IMR-90 (cell line): ENCODE results near the gene UVSSA. TPM values are rescaled to one million over a fixed set of nuclear protein-coding genes. Genes with fewer than 3 reads are reported as not detected.

Experiments used
- ATAC-seq: fragments of 200-7000 bp; cut with Tn5 transposase; 2 replicates; pipeline ENCODE4 v1.9.1; 2020; ENCODE audit warnings: low read depth, mild to moderate bottlenecking, moderate library complexity
- BruUV-seq: library from RNA; stranded (reverse); fragments of 400-500 nt; replicated peaks from 2 replicates; lab custom pipeline; 2021; lab: Mats Ljungman, UMichigan
- CTCF ChIA-PET: fragments of 300-600 bp; formaldehyde crosslinking; extraction: SDS; loops from one replicate; lab custom pipeline; 2021; ENCODE audit warnings: antibody characterized with exemption; lab: Yijun Ruan, JAX
- POLR2A ChIA-PET: fragments of 300-600 bp; sonication (Branson Sonifier 250); formaldehyde crosslinking; loops from one replicate; lab custom pipeline; 2022; ENCODE audit warnings: antibody characterized with exemption; ENCODE audit not compliant: unreplicated experiment; lab: Charles Lee
- DNase-seq: peaks from one replicate; pipeline ENCODE4 v3.0.0; 2013
- H2AFZ ChIP-seq: replicated peaks from 2 replicates; pipeline ENCODE3; 2013; ENCODE audit warnings: low read length, mild to moderate bottlenecking; ENCODE audit not compliant: poor library complexity
- H2AK5ac ChIP-seq: 2 replicates; pipeline ENCODE4 v1.6.1; 2013; ENCODE audit warnings: low read depth, low read length, inconsistent platforms
- H2AK9ac ChIP-seq: replicated peaks from 2 replicates; pipeline ENCODE3; 2013; ENCODE audit warnings: mild to moderate bottlenecking, low read depth, low read length, moderate library complexity; ENCODE audit not compliant: poor library complexity
- H2BK120ac ChIP-seq: 2 replicates; pipeline ENCODE4 v1.6.1; 2013; ENCODE audit warnings: low read depth, low read length, inconsistent platforms
- H2BK15ac ChIP-seq: 3 replicates; pipeline ENCODE4 v1.6.1; 2013; ENCODE audit warnings: low read depth, low read length, inconsistent platforms
- H2BK20ac ChIP-seq: 2 replicates; pipeline ENCODE4 v1.6.1; 2013; ENCODE audit warnings: low read depth, mild to moderate bottlenecking, inconsistent platforms, low read length, moderate library complexity
- H2BK5ac ChIP-seq: 2 replicates; pipeline ENCODE4 v1.6.1; 2013; ENCODE audit warnings: mild to moderate bottlenecking, low read depth, low read length, inconsistent platforms; ENCODE audit not compliant: poor library complexity, severe bottlenecking
- H3K14ac ChIP-seq: replicated peaks from 2 replicates; pipeline ENCODE4 v1.6.1; 2013; ENCODE audit warnings: low read depth, low read length, inconsistent platforms
- H3K18ac ChIP-seq: 2 replicates; pipeline ENCODE4 v1.6.1; 2013; ENCODE audit warnings: low read depth, low read length, control low read depth
- H3K23ac ChIP-seq: 2 replicates; pipeline ENCODE4 v1.6.1; 2013; ENCODE audit warnings: low read depth, low read length, inconsistent platforms
- H3K27ac ChIP-seq: 2 replicates; pipeline ENCODE4 v1.5.1; 2013; ENCODE audit warnings: mild to moderate bottlenecking, control low read depth, low read length; ENCODE audit not compliant: insufficient read depth
- H3K27me3 ChIP-seq: 2 replicates; pipeline ENCODE4 v1.6.1; 2013; ENCODE audit warnings: low read length; ENCODE audit not compliant: control insufficient read depth, insufficient read depth
- H3K36me3 ChIP-seq: 2 replicates; pipeline ENCODE4 v1.6.1; 2013; ENCODE audit warnings: low read length, mixed read lengths; ENCODE audit not compliant: control insufficient read depth, insufficient read depth
- H3K4ac ChIP-seq: 2 replicates; pipeline ENCODE4 v1.6.1; 2013; ENCODE audit warnings: low read depth, low read length, inconsistent platforms
- H3K4me1 ChIP-seq: 2 replicates; pipeline ENCODE4 v1.6.1; 2013; ENCODE audit warnings: low read length, mixed read lengths; ENCODE audit not compliant: control insufficient read depth, insufficient read depth
- H3K4me2 ChIP-seq: 2 replicates; pipeline ENCODE4 v1.6.1; 2013; ENCODE audit warnings: low read depth, mild to moderate bottlenecking, control low read depth, low read length, moderate library complexity
- H3K4me3 ChIP-seq: 2 replicates; pipeline ENCODE4 v1.5.1; 2013; ENCODE audit warnings: low read depth, mild to moderate bottlenecking, control low read depth, low read length, moderate library complexity; ENCODE audit not compliant: insufficient read depth
- H3K56ac ChIP-seq: 2 replicates; pipeline ENCODE4 v1.6.1; 2013; ENCODE audit warnings: low read length, inconsistent platforms; ENCODE audit not compliant: insufficient read depth; ENCODE audit errors: extremely low read depth
- H3K79me1 ChIP-seq, 2 experiments: 2 replicates each; pipeline ENCODE4 v1.6.1; 2013; ENCODE audit warnings: low read length in 2 of 2, inconsistent platforms in 1 of 2, low read depth in 1 of 2
- H3K9ac ChIP-seq: 2 replicates; pipeline ENCODE4 v1.6.1; 2013; ENCODE audit warnings: low read depth, low read length, control low read depth
- H3K9me1 ChIP-seq: 2 replicates; pipeline ENCODE4 v1.6.1; 2013; ENCODE audit warnings: low read length, inconsistent platforms; ENCODE audit not compliant: insufficient read depth
- H3K9me3 ChIP-seq: 2 replicates; pipeline ENCODE4 v1.6.1; 2013; ENCODE audit warnings: low read length; ENCODE audit not compliant: control insufficient read depth, insufficient read depth
- H4K20me1 ChIP-seq: 2 replicates; pipeline ENCODE4 v1.6.1; 2013; ENCODE audit warnings: low read length, inconsistent platforms; ENCODE audit not compliant: insufficient read depth
- H4K5ac ChIP-seq: 2 replicates; pipeline ENCODE4 v1.6.1; 2013; ENCODE audit warnings: mild to moderate bottlenecking, low read depth, low read length, control low read depth
- H4K8ac ChIP-seq, 2 experiments: 2 replicates each; pipeline ENCODE4 v1.6.1; 2013; ENCODE audit warnings: low read depth in 2 of 2, low read length in 2 of 2, control low read depth in 1 of 2, inconsistent platforms in 1 of 2
- H4K91ac ChIP-seq: 2 replicates; pipeline ENCODE4 v1.6.1; 2013; ENCODE audit warnings: low read depth, low read length, inconsistent platforms; ENCODE audit not compliant: insufficient read depth
- BHLHE40 ChIP-seq: fragments of 150-350 bp; IDR thresholded peaks from 2 replicates; pipeline ENCODE4 v1.6.1; 2016; ENCODE audit warnings: mild to moderate bottlenecking, low read depth, low read length
- MAZ ChIP-seq: IDR thresholded peaks from 2 replicates; pipeline ENCODE4 v1.6.1; 2012; ENCODE audit warnings: low read depth, mild to moderate bottlenecking, low read length, improper control_type of control experiment, moderate library complexity, borderline replicate concordance
- MXI1 ChIP-seq: IDR thresholded peaks from 2 replicates; pipeline ENCODE4 v1.6.1; 2012; ENCODE audit warnings: low read depth, mild to moderate bottlenecking, low read length, moderate library complexity, borderline replicate concordance
- NFE2L2 ChIP-seq: fragments of 150-350 bp; IDR thresholded peaks from 2 replicates; pipeline ENCODE4 v1.6.1; 2016; ENCODE audit warnings: low read depth, mild to moderate bottlenecking, low read length
- RCOR1 ChIP-seq: IDR thresholded peaks from 2 replicates; pipeline ENCODE4 v1.6.1; 2012; ENCODE audit warnings: mild to moderate bottlenecking, low read length, improper control_type of control experiment; ENCODE audit not compliant: insufficient replicate concordance
- WGBS, 2 experiments: methylation state at CpG; one replicate each; pipeline versions ENCODE4 v1.1.5 to v1.1.7; 2013; ENCODE audit warnings: missing lambda C conversion rate in 2 of 2; ENCODE audit not compliant: insufficient read length in 1 of 2; ENCODE audit errors: extremely low coverage in 2 of 2; 5-methylcytosine and 5-hydroxymethylcytosine counted together
- dilution Hi-C: fragments of 300-500 bp; cut with HindIII; formaldehyde crosslinking; loops from one replicate; pipeline ENCODE4 v1.14.3; 2018; ENCODE audit warnings: low sequenced_read_pairs; ENCODE audit not compliant: unreplicated experiment
- in situ Hi-C: fragments of 300-500 bp; cut with MboI; formaldehyde crosslinking; loops from 3 replicates; pipeline ENCODE4 v1.14.3; 2019; ENCODE audit warnings: low sequenced_read_pairs, inconsistent platforms, mixed read lengths
- intact Hi-C: fragments of 100-400 bp; cut with micrococcal nuclease; formaldehyde crosslinking; loops from 2 replicates; pipeline ENCODE4 v1.10.0; 2022
- polyA plus RNA-seq, 3 experiments: library from polyadenylated mRNA; depleted of rRNA; stranded (reverse); fragments of >200 nt; gene quantifications; 2 replicates each; pipeline ENCODE4 v1.2.3, GENCODE V29; 2012; ENCODE audit warnings: low replicate concordance in 1 of 3
- total RNA-seq: library from RNA; depleted of rRNA; stranded (reverse); fragments of >200 nt; gene quantifications from 2 replicates; pipeline ENCODE4 v1.2.3, GENCODE V29; 2012

The UVSSA gene
- total and polyA plus RNA-seq, 2 of the 4 experiments (the other 2 are of a cell fraction): 1.4 to 8.4 TPM

- no peak overlapping the region for H3K4me3 ChIP-seq
- BruUV-seq: no TSS peak
- no peak overlapping the region for H2BK120ac ChIP-seq
- DNase-seq (no peak), ATAC-seq (no peak)
- no peak overlapping the region for H4K5ac ChIP-seq
- no peak overlapping the region for H2BK5ac ChIP-seq
- dilution Hi-C loops (no loop called here), intact Hi-C loops (no loop called here), in situ Hi-C loops (no loop called here)
- H2AFZ ChIP-seq: no peak overlapping the region
- no peak overlapping the region for H3K23ac ChIP-seq
- no peak overlapping the region for H3K56ac ChIP-seq
- no CpG with 5 or more reads among the region's 2 CpGs for WGBS, 2 experiments
- H3K4me2 ChIP-seq: no peak overlapping the region
- no peak overlapping the region for H3K4ac ChIP-seq
- H3K27ac ChIP-seq: no peak overlapping the region
- no peak overlapping the region for H2BK20ac ChIP-seq
- POLR2A ChIA-PET: no interaction called here
- H4K20me1 ChIP-seq: no peaks in the 10 kb centered on the region
- no peaks in the 10 kb centered on the region for H3K79me1 ChIP-seq
- H3K18ac ChIP-seq: no peak overlapping the region
- no peak overlapping the region for H4K8ac ChIP-seq
- no peak overlapping the region for H3K9ac ChIP-seq
- no peak overlapping the region for H2AK5ac ChIP-seq
- H3K36me3 ChIP-seq: no peaks in the 10 kb centered on the region
- H3K9me1 ChIP-seq: no peaks in the 10 kb centered on the region
- H4K91ac ChIP-seq: no peak overlapping the region
- TF ChIP-seq NFE2L2 (no peak), RCOR1 (no peak), MAZ (no peak), MXI1 (no peak), BHLHE40 (no peak)
- peaks cover 21% of the 10 kb centered on the region for H3K27me3 ChIP-seq
- H3K9me3 ChIP-seq: no peaks in the 10 kb centered on the region
- CTCF ChIA-PET: interaction anchor here (0.7 kb wide), 1 partner anchor 20 kb away, joined by 3 read pairs; no protein-coding TSS in a partner anchor
- no peak overlapping the region for H2BK15ac ChIP-seq
- H3K4me1 ChIP-seq: no peaks in the 10 kb centered on the region
- H3K14ac ChIP-seq: no peak overlapping the region
- no peak overlapping the region for H2AK9ac ChIP-seq
Measured at GRCh38 chr4:1421657-1422056, 74.6 kb downstream of the UVSSA start.
